Ectodermal cell (in vitro differentiated cells): ENCODE results near the gene ATXN1.

Experiments used
- H3K27ac ChIP-seq: 2 replicates; pipeline ENCODE4 v1.7.0; 2013; ENCODE audit warnings: mild to moderate bottlenecking, low read depth, low read length; ENCODE audit not compliant: insufficient read depth, poor library complexity, severe bottlenecking
- H3K27me3 ChIP-seq: 2 replicates; pipeline ENCODE4 v1.7.0; 2013; ENCODE audit warnings: mild to moderate bottlenecking, low read length; ENCODE audit not compliant: insufficient read depth, control insufficient read depth, poor library complexity, severe bottlenecking
- H3K36me3 ChIP-seq: one replicate; pipeline ENCODE4 v1.7.0; 2013; ENCODE audit warnings: low read length; ENCODE audit not compliant: control insufficient read depth, insufficient read depth
- H3K4me1 ChIP-seq: one replicate; pipeline ENCODE4 v1.7.0; 2013; ENCODE audit warnings: low read length; ENCODE audit not compliant: control insufficient read depth, insufficient read depth
- H3K4me3 ChIP-seq: 2 replicates; pipeline ENCODE4 v1.7.0; 2013; ENCODE audit warnings: low read depth, low read length, control low read depth; ENCODE audit not compliant: insufficient read depth
- H3K9me3 ChIP-seq: 2 replicates; pipeline ENCODE4 v1.7.0; 2013; ENCODE audit warnings: mild to moderate bottlenecking, low read length, moderate library complexity; ENCODE audit not compliant: control insufficient read depth
- WGBS, 2 experiments: methylation state at CpG; one replicate each; pipeline ENCODE4 v1.1.7; 2013; ENCODE audit warnings: missing lambda C conversion rate in 2 of 2; 5-methylcytosine and 5-hydroxymethylcytosine counted together

ATXN1 gene

DNA sequence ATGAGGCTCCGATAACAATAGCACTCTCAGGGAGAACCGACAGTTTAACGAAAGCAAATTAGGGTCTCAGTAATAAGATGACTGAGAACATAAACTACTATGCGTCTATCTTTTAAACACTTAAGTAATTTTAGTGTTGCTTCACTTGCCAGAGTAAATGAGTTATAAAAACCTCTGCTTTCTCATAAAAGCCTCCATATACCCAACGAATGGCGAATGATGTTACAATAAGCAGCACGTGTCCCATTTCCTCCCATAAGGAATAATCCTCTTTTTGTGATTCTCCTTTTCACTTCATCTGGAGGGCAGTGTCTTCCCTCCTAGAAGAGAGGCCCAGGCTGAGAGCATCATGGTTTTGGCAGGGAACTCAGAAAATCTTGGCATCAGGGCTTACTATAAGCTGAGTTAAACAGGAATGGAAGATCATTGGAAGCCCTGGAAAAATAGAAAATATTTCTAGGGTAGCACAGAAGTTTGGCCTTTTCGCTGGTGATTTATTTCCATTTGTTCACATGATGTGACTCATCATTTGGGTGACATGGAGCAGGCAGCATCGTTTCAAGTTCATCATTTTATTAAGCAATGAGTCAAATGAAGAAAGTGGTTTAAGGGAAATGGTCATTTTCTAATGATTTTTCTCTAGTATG, 255.4 kb downstream of the ATXN1 start:
- H3K4me1 ChIP-seq: peaks cover 4% of the 10 kb centered on the region
- no peaks in the 10 kb centered on the region for H3K36me3 ChIP-seq
- H3K27me3 ChIP-seq: no peaks in the 10 kb centered on the region
- WGBS, 2 experiments: 91 to 92% methylated on average over 9 of the region's 9 CpGs
- no peaks in the 10 kb centered on the region for H3K9me3 ChIP-seq
- no peak overlapping the region for H3K27ac ChIP-seq
- H3K4me3 ChIP-seq: no peak overlapping the region

DNA sequence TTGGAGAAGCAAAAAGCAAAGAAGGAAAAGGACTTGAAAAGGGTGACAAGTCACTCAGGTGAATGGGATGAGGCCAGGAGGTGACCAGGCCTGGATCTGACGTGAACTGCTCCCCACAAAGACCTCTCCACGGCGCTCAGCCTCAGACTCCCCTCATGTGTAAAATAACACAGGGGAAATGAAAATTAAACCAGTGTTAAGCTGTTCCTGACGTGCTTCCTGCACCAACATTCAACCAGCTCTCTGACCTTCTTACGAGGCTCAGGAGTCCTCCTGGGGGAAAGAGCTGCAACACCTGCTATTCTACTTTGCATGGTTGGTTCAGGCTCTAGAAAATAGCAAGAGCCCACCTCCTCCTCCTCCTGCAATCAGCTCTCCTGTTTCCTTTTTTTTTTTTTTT, 256.7 kb downstream of the ATXN1 start:
- Histone ChIP-seq H3K27ac (no peak overlapping the region), H3K4me1 (peaks cover 4% of the 10 kb centered on the region), H3K4me3 (no peak overlapping the region), H3K9me3 (no peaks in the 10 kb centered on the region), H3K36me3 (no peaks in the 10 kb centered on the region), H3K27me3 (no peaks in the 10 kb centered on the region)
- WGBS, 2 experiments: 87 to 89% methylated on average over 5 of the region's 5 CpGs

DNA sequence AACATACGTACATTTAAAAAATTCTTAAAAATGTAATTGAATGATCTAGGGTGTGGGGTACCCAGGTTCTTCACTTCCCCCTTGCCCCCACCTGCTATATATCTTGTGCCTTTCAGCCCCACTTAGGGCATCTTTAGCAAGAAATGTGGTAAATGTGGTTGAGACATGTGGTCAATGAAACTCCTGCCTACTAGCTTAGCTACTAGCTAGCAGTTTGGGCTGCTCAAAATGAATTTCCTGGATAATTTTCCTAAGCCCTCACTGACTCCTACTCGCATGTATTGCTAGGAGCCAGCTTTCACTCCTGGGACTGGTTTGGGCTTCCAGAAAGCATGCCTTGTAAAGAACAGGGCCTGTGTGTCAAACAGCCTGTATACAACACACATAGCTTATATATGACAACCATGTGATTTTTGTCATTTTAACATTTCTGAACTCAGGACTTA, 257.3 kb downstream of the ATXN1 start:
- no peaks in the 10 kb centered on the region for H3K27me3 ChIP-seq
- H3K4me3 ChIP-seq: no peak overlapping the region
- no peak overlapping the region for H3K27ac ChIP-seq
- WGBS, 2 experiments: 88 to 100% methylated on average over 1 of the region's 2 CpGs
- no peaks in the 10 kb centered on the region for H3K36me3 ChIP-seq
- no peaks in the 10 kb centered on the region for H3K9me3 ChIP-seq
- peaks cover 4% of the 10 kb centered on the region for H3K4me1 ChIP-seq

DNA sequence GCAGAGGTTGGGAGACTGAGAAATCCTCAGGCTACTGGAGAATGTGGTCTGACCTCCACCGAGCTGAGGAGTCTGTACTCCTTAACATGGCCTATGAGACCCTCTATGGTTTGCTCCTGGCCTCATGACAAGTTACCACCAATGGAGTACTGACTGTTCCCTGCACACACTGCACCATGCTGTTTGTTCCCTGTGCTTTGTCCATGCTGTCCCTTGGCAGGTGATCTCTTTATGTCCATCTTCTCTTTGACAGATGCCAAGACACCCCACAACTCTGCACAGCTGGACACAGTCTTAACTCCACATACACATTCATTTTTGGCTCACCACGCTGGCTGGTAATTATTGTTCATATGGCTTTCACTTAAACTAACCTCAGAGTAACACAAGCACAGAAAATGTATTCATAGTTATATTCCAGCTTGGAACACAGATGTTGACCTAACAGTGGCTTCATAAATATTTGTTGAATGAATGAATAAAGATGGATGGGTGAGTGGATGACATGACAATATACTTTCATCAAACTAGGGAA, 258.0 kb downstream of the ATXN1 start:
- no peaks in the 10 kb centered on the region for H3K9me3 ChIP-seq
- peaks cover 4% of the 10 kb centered on the region for H3K4me1 ChIP-seq
- H3K27me3 ChIP-seq: no peaks in the 10 kb centered on the region
- no peak overlapping the region for H3K27ac ChIP-seq
- no peaks in the 10 kb centered on the region for H3K36me3 ChIP-seq
- 89 to 92% methylated on average over 2 of the region's 2 CpGs for WGBS, 2 experiments
- H3K4me3 ChIP-seq: no peak overlapping the region

DNA sequence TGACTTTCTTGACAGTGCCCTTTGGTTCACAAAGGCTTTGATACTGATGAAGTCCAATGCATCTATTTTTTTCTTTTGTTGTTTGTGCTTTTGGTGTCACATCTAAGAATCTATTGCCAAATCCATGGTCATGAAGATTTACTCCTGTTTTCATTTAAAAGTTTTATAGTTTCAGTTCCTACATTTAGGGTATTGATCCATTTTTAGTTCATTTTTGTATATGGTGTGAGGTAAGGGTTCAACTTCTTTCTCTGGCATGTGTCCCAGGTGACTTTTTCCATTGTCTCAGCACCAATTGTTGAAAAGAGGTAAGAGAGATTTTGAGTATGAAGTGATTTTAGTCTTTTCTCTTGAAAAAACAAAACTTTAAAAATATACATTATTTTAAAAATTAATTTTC, 262.3 kb downstream of the ATXN1 start:
- H3K36me3 ChIP-seq: no peaks in the 10 kb centered on the region
- H3K9me3 ChIP-seq: no peaks in the 10 kb centered on the region
- no peak overlapping the region for H3K4me3 ChIP-seq
- H3K27me3 ChIP-seq: no peaks in the 10 kb centered on the region
- H3K4me1 ChIP-seq: peaks cover 16% of the 10 kb centered on the region
- no peak overlapping the region for H3K27ac ChIP-seq

DNA sequence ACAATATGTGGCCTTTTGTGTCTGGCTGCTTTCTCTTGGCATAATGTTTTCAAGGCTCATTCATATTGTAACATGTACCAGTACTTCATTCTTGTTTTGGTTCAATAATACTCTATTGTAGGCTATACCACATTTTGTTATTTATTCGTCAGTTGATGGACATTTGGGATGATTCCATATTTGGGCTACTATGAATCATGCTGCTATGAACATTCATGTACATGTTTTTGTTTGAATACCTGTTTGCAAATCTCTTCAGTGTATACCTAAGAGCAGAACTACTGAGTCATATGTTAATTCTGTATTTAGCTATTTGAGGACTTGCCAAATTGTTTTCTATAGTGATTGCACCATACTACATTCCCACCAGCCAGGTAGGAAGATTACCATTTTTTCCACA, 263.0 kb downstream of the ATXN1 start:
- no peaks in the 10 kb centered on the region for H3K27me3 ChIP-seq
- no peak overlapping the region for H3K4me3 ChIP-seq
- WGBS, 2 experiments: 100% methylated on average over 1 of the region's 1 CpG

DNA sequence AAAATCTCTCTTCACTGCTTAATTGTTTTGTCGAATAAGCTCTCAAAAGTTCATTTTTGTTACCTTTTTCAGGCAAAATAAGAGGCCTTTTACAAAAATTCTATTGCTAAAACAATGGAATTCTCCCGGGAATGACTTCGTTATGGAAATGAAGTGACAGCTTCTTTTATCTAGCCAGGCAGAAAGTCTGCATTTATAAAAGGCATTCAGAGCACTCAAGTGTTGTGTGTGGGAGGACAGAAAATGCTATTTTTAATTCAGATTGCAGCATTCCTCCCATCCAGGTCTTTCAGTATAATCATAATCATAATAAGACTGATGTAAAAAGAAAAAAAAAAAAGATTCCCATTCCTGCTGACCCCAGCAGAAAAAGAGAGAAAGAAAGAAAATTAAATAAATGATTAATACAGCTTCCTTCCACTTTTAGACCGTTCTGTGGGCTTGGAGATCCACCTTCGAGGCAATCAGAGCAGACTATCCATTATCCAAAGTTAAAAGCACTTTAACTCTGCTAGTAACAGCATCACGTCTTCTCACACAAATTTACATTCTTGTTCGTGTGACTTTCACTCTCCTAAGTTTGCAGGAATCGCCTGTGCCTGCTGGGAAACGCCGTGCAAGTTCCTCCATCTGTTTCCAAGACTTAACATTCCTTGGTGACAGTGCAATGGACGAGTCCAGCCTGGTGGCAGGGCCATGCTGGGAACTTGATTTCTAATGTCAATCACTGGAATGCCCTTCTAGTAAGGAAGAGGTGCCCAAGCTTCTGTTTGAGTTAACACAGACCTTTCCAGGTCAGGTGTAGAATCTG, 264.1 kb downstream of the ATXN1 start:
- 31 to 32% methylated on average over 11 of the region's 11 CpGs for WGBS, 2 experiments

More for the DNA sequence above, 263.0 kb downstream of the ATXN1 start:
- no peak overlapping the region for H3K27ac ChIP-seq
- H3K36me3 ChIP-seq: no peaks in the 10 kb centered on the region
- H3K4me1 ChIP-seq: peaks cover 14% of the 10 kb centered on the region
- no peaks in the 10 kb centered on the region for H3K9me3 ChIP-seq

DNA sequence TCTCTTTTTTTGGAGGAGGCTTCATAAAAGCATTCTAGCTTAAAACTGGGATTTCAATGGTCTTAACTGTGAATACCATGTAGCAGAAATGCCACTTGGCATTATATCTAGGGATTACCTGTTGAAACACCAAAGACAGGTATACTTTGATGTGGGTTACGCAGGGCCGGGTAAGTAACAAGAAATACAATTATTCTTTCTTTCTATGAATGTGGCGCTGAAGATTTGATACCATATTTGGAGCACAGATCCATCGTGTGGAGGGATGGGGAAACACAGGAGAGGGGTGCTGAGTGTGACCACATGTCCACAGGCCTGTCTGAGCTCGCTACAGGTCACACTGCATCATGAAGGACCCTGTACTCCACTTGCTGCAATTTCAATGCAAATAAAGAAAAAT, 265.1 kb downstream of the ATXN1 start:
- Histone ChIP-seq H3K36me3 (no peaks in the 10 kb centered on the region), H3K4me3 (no peak overlapping the region), H3K4me1 (peaks cover 11% of the 10 kb centered on the region), H3K27me3 (no peaks in the 10 kb centered on the region), H3K9me3 (no peaks in the 10 kb centered on the region), H3K27ac (no peak overlapping the region)
- WGBS, 2 experiments: 82 to 84% methylated on average over 5 of the region's 5 CpGs

More for the DNA sequence above, 264.1 kb downstream of the ATXN1 start:
- H3K27me3 ChIP-seq: no peaks in the 10 kb centered on the region
- H3K4me1 ChIP-seq: peaks cover 11% of the 10 kb centered on the region
- H3K9me3 ChIP-seq: no peaks in the 10 kb centered on the region
- H3K4me3 ChIP-seq: no peak overlapping the region
- no peaks in the 10 kb centered on the region for H3K36me3 ChIP-seq
- peak overlapping the region; percentile 52 for H3K27ac ChIP-seq

DNA sequence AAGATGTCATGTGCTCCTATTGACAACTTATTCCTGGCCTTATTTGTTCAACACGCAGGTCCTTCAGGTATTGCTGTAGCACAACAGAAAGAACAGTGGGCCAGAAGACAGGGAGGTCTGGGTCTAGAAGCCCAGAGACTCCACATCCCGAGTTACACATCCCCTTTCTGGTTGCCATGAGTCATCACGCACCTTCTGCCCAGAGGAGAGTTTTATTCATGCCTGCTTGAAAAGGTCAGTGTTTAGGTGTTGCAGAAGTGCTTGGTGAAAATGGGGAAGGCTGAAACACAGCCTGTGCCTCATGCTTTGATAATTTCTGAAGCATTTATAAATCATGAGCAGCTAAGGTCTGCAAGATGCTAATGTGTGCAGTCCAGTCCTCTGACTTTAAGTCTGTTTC, 266.5 kb downstream of the ATXN1 start:
- no peak overlapping the region for H3K27ac ChIP-seq
- no peaks in the 10 kb centered on the region for H3K9me3 ChIP-seq
- peaks cover 11% of the 10 kb centered on the region for H3K4me1 ChIP-seq
- H3K4me3 ChIP-seq: no peak overlapping the region
- no peaks in the 10 kb centered on the region for H3K27me3 ChIP-seq
- H3K36me3 ChIP-seq: no peaks in the 10 kb centered on the region
- WGBS, 2 experiments: 80 to 81% methylated on average over 3 of the region's 3 CpGs

DNA sequence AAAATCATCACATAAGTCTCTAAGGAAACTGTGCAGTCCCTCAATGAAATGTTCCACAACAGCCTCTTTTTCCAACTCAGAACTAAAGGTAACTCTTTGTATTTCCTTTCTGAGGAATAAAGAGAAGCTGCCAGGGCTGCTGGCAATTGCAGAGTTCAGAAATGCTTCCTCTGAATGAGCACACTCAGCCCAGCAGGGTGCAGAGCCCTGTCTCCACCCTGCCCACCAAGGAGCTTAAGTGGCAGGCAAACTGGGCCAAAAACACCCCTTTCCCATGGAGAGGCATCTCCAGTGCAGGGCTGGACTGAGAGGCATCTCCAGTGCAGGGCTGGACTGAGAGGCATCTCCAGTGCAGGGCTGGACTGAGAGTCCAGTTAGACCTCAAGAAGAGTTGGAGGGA, 267.5 kb downstream of the ATXN1 start:
- no peak overlapping the region for H3K4me3 ChIP-seq
- no peaks in the 10 kb centered on the region for H3K27me3 ChIP-seq
- H3K9me3 ChIP-seq: no peaks in the 10 kb centered on the region
- H3K4me1 ChIP-seq: peaks cover 11% of the 10 kb centered on the region
- no peak overlapping the region for H3K27ac ChIP-seq
- no peaks in the 10 kb centered on the region for H3K36me3 ChIP-seq
